ENCODE results near the gene TRPM1.

Gene TRPM1

GRCh38 chr15:31005660-31006059, 95.9 kb downstream of the TRPM1 start:
- no peak for TF ChIP-seq CTCF (IDR thresholded peaks at IDR 0.05; ENCODE audit: low read depth, low read length)
- H3K4me3 ChIP-seq (ENCODE audit: low read depth, low read length): no peak overlapping the region

- no peak for TF ChIP-seq CTCF (IDR thresholded peaks at IDR 0.05; ENCODE audit: low read depth, low read length)
- H3K4me3 ChIP-seq (ENCODE audit: low read depth, low read length): no peak overlapping the region
Measured at GRCh38 chr15:31004220-31004733, 97.2 kb downstream of the TRPM1 start.

- TF ChIP-seq CTCF (IDR thresholded peaks at IDR 0.05; ENCODE audit: low read depth, low read length): no peak
- no peak overlapping the region for H3K4me3 ChIP-seq (ENCODE audit: low read depth, low read length)
Measured at GRCh38 chr15:31001702-31002101, 99.8 kb downstream of the TRPM1 start.

GRCh38 chr15:30999729-31000128, 101.8 kb downstream of the TRPM1 start:
- no peak overlapping the region for H3K4me3 ChIP-seq (ENCODE audit: low read depth, low read length)
- TF ChIP-seq CTCF (IDR thresholded peaks at IDR 0.05; ENCODE audit: low read depth, low read length): no peak

GRCh38 chr15:30997270-30997669, 104.3 kb downstream of the TRPM1 start:
- TF ChIP-seq CTCF (IDR thresholded peaks at IDR 0.05; ENCODE audit: low read depth, low read length): no peak
- no peak overlapping the region for H3K4me3 ChIP-seq (ENCODE audit: low read depth, low read length)

GRCh38 chr15:30992249-30992864, 109.2 kb downstream of the TRPM1 start:
- H3K4me3 ChIP-seq (ENCODE audit: low read depth, low read length): peak overlapping the region; percentile 90
- TF ChIP-seq CTCF (IDR thresholded peaks at IDR 0.05; ENCODE audit: low read depth, low read length): no peak

GRCh38 chr15:30991255-30992235, 110.0 kb downstream of the TRPM1 start, which contains the start of gene MTMR10:
TSS of gene MTMR10 (minus strand) at chr15:30991628. CDS start at chr15:30991506, 122 bp downstream.
- TF ChIP-seq CTCF (IDR thresholded peaks at IDR 0.05; ENCODE audit: low read depth, low read length): no peak
- H3K4me3 ChIP-seq (ENCODE audit: low read depth, low read length): peak within 1 kb of the TSS; percentile 90

Data from WI38 (cell line).